Measurements from ENCODE around the gene NLGN1.

GRCh38 chr3:174020156-174020555 lies 622.6 kb downstream of the NLGN1 start:
- TF ChIP-seq CTCF (IDR thresholded peaks at IDR 0.05) (no peak), POLR2A (IDR thresholded peaks at IDR 0.05) (no peak)
